GM18907 (cell line): ENCODE measurements around the gene ATF6.
"Not testable (repeated sequence)": the region's sequence is repeated elsewhere in the genome, so short reads cannot be mapped to it uniquely, and the experiment has no call there.

ENCODE experiments used
- ATAC-seq: cut with Tn5 transposase; IDR thresholded peaks from one replicate; pipeline ENCODE4 v1.9.1; 2021; ENCODE audit warnings: mild to moderate bottlenecking, moderate library complexity; ENCODE audit not compliant: unreplicated experiment

The ATF6 gene

DNA sequence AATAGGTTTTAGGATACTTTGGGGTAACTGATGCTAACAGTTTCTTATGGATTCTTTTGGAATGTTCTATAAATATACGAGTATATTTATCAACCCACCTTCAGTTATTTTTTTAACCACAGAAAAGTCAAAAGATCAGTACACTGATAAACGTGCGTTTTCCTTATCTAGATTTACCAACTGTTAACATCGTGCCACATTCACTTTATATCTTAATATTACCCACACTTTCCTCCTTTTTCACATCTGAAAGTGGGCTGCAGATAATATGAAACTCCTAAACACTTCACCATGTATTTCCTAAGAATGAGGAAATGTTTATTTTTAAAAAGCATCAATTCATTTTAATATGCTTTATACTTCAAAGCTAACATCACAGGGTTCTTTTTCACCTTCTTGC lies 7.7 kb downstream of the ATF6 start:
- no peak for ATAC-seq

DNA sequence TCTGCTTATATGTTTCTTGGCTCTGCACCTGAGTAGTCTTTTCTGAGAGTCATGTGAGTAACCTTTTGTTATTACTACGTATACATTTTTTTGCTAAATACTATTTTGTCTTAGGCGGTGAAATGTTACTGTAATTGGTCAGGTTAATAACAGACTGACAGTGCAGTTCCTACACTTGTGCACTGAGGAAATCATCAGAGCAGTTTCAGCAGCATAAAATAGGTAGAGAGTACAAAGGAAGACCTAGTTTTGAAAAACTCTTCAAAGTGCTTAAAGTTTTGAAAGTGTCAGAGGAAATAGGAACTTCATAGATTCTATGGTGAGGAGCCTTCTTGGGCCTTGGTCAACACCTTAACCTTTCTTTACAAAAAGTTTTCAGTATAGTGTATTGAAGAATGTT lies 11.1 kb downstream of the ATF6 start:
- ATAC-seq = no peak

DNA sequence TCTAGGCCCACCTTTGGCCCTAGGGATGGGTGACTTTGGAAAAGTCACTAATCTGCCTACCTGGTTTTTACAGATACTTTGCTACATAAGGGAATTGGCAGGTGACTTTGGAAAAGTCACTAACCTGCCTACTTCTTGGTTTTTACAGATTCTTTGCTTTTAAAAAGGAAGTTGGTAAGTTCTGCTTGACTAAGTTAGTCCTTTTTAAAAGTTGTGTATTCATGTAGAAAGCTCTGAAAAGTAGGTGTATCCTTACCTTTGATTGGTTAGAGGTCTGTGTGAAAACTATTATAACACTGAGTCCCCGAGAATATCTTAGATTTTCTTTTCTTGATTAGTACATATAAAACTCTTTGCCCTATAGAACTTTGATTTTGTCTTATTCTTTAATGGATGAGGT lies 12.4 kb downstream of the ATF6 start:
- no peak for ATAC-seq

DNA sequence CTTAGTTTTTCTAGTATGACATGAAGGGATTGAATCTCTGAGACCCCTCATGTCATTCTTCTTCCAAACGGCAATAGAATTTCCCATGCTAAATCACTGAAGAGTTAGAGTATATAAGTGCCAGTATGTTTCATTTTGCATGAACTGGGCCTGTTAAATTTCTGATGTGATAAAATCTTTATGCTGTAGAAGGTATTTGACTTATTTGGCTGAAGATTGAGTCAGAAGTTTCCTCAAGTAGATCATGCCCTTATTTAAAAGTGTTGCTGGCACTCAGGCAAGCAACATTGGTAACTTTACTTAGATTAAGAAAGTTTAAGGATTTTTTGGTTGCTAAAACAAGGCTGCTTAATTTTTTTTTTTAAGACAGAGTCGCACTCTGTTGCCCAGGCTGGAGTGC lies 13.3 kb downstream of the ATF6 start:
- no peak for ATAC-seq

DNA sequence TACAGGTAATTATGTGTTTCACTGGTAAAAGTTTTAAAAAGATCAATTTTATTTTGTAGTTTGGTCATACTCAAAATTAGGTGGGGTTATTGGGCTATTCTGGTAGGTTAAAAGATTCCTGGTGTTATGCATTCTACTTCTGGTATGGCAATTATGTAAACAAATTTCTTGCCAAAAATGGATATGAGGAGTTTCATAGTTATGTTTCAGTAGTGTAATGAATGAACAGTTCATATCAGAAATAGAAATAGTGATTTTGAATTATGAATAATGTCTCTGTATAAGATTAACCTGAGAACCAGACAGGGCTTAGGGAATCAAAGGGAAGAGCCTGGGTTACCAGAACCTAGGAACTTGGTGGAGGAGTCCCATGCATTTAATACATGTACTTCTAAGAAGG lies 15.9 kb downstream of the ATF6 start:
- no peak for ATAC-seq

DNA sequence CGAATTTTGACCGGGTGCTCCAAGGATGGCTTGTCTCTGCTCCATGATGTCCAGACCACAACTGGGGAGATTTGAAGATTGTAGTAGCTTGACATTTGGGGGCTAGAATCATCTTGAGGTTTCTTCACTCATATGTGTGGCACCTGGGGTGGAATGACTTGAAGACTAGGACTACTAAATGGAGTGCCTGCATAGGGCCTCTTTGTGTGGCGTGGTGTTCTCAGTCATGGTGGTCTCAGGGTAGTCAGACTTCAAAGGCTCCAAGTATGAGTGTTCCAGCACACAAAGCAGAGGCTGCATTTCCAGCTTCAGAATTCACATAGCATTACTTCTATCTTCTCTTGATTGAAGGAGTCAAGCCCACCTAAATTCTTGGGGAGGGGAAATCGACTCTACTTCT lies 16.8 kb downstream of the ATF6 start:
- no peak for ATAC-seq

DNA sequence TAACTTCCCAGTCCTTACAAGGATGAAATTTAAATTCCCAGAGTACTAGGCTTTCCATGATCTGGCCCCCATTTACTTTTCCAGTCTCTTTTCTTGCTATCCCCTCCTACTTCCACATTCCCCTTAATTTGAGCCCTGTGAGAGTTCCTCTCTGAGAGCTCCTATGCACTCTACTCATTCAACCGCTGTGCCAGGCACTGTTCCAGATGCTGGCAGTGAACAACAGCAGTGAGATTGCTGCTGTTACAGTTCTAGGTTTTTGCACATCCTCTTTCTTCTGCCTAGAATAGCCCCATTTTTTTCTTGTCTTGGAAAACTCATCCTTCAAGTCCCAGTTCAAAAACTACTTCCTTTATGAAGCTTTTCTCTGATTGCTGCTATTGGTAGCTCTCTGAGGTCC lies 18.8 kb downstream of the ATF6 start:
- no peak for ATAC-seq

DNA sequence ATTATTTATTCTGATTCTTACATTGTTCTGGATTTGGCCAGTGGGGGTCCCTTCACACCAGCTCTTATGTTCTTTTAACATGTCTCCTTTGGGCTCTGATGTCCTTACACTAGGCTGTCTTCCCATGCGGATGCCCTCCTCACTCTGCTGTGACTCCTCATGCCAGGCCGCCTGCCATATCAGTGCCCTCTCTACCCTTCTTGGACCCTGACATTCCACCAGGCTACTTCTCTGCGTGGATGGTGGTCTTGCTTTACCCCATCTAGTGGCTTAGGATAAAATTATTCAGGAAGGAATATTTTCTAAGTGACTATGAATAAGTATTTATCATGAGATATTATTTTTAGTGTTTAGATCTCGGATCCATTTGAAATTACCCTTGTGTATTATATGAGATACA lies 21.2 kb downstream of the ATF6 start:
- no peak for ATAC-seq

DNA sequence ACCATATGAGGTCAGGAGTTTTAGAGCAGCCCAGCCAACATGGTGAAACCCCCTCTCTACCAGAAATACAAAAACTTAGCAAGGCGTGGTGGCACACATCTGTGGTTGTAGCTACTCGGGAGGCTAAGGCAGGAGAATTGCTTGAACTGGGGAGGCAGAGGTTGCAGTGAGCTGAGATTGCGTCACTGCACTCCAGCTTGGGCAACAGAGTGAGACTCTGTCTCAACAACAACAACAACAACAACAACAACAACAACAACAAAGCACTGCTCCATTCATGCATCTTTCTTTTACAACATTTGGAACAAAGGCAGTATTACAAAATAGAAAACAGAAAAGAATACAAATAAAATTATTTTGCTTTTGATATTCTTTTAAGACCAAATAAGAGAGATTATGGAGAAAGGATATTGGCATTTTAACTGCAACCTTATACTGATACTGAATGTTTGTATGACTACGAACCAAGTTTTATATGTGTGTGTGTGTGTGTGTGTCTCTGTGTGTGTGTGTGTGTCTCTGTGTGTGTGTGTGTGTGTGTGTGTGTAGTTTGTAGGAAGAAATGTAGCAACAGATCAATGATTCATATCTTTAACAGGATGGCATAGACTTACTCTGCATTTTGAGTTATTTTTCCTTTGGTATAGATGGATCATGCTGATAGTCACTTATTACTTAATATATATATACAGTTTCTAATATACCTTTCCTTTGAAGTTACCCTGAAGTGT lies 24.6 kb downstream of the ATF6 start:
- no peak for ATAC-seq

DNA sequence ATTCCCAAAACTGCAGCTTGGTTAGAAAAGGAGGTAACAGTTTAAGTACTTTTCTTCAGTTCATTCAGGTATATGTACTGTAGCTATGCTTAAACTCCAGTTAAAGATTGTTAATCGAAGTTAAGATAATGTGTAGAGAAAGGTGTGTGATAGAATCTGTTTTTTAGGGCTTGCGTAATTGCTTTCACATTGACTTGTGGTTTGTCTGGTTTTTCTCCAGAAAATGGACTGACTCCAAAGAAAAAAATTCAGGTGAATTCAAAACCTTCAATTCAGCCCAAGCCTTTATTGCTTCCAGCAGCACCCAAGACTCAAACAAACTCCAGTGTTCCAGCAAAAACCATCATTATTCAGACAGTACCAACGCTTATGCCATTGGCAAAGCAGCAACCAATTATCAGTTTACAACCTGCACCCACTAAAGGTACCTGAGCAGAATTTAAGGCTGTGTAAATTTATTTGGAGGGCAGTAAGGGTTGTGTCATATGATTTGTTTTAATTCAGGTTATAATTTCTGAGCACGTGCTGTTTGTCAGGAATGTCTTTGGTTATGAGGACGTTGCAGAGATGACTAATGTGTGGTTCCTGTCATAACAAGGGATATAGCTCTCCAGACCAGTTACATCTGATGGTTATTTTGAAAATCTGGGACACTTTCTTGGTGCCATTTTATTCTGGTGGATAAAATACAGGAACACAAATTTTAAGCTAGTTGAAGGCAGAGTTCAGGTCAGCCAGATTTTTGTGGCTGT lies 26.0 kb downstream of the ATF6 start:
- ATAC-seq = no peak

DNA sequence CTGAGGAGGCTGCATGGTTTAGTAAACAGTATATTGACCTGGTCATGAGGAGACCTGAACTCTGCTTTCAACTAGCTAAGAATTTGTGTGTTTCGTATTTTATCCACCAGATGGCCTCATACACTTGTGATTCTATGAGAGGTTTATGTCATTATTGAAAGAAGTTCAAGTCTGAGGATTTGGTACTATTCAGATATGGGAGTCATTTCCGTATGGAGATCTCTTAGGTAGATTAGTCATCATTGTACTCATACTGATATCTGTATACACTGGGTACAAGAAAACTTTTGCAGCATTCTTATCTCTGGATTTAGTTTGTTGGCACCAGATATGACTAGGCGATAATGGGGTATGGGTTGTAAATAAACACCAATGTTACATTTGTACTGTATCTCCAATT lies 26.6 kb downstream of the ATF6 start:
- ATAC-seq = peak; percentile 49

DNA sequence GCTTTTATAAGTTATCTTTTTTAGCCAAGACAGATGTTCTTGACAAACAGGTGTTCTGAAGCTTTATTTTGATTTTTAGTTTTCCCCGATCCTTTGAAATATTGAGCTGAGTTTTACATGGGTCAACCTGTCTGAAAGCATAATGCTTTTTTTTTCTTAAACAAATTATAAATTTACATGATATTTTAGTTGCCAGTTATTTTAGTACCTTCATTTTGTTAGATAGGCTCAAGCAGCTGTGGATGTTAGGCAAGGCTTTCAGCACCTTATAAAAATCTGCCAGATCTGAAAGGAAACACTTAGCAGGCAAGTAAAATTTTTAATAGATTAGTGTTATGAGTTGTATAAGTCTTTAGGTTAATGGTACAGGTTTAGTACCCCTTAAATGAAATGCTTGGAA lies 33.7 kb downstream of the ATF6 start:
- no peak for ATAC-seq

DNA sequence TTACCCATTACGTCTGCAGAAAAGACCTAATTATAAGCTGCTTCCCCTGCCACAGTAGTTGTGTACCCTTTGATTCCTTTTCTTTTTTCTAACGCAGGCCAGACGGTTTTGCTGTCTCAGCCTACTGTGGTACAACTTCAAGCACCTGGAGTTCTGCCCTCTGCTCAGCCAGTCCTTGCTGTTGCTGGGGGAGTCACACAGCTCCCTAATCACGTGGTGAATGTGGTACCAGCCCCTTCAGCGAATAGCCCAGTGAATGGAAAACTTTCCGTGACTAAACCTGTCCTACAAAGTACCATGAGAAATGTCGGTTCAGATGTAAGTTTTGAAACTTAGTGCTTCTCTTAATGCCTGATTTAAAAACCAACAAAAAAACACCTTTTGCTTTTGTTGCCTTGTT lies 35.8 kb downstream of the ATF6 start:
- ATAC-seq = no peak

DNA sequence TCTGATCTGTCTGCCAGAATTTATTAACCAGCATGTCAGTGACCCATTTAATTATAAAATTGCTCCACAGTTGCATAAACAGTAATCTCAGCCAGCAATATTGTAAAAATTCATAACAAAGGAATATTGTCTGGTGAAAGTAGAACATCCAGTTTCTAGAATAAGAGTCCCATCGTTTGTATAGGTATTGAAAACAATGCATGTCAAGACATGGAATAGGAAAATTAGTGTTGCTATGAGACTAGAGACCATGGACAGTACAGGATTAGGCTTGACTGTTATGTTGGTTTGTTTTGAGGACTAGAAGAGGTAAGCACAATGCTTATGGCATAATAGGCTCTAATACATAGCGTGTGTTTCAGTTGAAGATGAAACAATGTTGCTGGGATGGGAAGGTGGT lies 37.1 kb downstream of the ATF6 start:
- ATAC-seq = no peak

DNA sequence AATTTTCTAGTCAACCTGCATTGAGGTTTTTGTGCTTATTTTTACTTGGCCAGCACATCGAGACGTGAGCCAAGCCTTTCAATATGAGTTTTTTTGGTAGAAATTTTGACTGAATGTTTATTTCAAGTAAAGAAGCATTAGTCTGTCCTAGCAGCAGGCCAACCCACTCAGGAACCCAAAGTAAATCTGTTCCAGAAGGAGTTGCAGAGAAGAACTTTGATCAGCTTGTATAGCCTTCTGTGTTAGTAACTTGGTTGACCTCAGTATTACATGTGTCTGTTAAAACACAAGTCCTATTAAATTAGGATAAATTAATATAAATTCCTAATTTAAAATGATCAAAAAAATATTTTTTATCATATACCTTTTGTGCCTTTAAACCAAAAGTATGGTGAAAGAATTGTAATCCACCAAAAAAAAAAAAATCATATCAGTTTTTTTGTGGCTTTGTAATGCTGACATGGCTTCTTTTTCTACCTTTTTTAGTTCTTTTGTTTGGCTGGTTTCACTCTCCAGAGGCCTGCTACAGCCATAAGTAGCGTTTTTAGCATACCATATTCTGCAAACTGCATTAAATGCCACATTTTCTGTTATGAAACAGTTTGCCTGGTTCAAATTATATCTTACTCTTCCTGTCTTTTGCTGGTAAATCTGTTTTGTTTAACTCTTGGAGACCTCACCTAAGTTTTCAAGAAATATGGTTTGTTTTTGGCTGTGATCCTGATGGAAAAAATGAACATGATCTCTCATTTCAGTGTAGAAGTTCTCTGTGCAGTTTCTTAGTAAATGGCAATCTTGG lies 39.5 kb downstream of the ATF6 start:
- ATAC-seq = no peak

DNA sequence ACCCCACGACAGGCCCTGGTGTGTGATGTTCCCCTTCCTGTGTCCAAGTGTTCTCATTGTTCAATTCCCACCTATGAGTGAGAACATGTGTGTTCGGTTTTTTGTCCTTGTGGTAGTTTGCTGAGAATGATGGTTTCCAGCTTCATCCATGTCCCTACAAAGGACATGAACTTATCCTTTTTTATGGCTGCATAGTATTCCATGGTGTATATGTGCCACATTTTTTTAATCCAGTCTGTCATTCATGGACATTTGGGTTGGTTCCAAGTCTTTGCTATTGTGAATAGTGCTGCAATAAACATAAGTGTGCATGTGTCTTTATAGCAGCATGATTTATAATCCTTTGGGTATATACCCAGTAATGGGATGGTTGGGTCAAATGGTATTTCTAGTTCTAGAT lies 43.1 kb downstream of the ATF6 start:
- not testable (repeated sequence) for ATAC-seq

DNA sequence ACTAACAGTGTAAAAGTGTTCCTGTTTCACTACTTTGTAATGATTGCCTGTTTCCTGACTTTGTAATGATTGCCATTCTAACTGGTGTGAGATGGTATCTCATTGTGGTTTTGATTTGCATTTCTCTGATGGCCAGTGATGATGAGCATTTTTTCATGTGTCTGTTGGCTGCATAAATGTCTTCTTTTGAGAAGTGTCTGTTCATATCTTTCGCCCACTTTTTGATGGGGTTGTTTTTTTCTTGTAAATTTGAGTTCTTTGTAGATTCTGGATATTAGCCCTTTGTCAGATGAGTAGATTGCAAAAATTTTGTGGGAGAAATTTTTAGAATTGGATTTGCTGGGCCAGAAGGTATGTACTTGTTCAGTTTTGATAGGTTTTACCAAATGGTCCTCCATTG lies 43.5 kb downstream of the ATF6 start:
- ATAC-seq = not testable (repeated sequence)

DNA sequence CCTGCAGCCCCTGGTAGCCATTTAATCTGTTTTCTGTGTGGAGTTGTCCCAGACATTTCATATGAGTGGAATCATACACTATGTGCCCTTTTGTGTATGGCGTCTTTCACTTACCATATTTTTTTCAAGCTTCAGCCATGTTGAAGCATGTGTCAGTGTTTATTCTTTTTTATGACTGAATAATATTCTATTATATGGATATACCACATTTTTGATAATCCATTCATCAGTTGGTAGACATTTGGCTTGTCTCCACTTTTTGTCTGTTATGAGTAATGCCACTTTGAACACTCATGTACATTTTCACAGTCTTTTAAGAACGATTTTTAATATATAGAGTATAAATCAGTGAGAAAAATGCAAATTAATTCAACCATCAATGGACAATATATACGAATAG lies 44.7 kb downstream of the ATF6 start:
- no peak for ATAC-seq

DNA sequence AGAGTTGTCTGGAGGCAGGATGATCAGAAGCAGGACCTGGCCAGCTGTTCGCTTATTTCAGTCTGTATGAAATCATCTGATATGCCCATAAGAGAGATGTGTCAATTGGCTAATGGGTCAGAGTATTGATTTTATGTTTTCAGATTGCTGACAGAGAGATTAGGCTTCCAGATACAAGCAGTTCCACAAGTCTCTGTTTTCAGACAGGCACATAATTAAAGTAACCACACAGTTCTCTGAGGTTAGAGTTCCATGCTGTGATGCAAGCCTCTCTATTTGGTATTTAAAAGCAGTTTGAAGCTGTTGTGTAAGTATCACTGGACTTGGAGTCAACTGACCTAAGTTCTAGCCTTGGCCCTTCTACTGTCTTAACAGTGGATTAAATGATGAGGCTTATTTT lies 50.1 kb downstream of the ATF6 start:
- no peak for ATAC-seq

DNA sequence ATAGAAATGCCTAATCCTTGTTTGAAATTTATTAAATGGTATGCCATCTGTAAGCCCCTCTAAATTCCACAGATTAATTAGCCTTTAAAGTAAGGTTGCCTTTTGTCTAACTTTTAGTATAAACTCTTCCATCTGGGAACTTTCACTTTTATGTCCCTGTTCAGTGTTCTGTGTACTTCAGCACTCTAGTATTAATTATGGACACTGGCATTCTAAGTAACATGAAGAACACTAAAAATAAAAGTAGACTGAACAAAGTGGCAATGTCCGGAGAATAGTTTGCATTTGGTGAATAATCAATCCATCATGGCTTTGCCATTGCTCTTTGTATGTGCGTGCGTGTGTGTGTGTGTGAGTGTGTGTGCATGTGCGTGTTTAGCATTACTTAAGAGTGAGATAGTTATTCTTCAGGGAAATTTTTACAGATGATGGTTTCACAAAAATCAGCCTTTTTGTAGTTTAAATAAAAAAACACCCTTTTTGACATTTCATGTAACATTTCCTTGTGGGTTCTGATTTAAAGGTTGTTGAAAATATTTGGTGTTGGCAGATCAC lies 51.1 kb downstream of the ATF6 start:
- no peak for ATAC-seq

DNA sequence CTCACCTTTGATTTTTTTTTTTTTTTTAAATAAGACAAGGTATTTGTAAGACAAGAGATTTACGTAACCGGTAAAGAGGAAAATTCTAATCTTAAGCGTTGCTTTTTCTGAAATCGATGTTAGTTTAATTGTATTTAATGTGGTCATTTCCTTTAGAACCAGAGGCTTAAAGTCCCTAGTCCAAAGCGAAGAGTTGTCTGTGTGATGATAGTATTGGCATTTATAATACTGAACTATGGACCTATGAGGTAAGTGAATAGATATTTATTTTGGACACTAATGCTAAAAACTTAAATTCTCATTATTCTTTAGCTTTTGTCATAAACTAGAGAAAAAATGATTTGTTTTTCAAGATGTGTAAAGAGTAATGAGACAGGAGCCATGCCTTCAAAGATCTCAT lies 54.8 kb downstream of the ATF6 start:
- no peak for ATAC-seq

DNA sequence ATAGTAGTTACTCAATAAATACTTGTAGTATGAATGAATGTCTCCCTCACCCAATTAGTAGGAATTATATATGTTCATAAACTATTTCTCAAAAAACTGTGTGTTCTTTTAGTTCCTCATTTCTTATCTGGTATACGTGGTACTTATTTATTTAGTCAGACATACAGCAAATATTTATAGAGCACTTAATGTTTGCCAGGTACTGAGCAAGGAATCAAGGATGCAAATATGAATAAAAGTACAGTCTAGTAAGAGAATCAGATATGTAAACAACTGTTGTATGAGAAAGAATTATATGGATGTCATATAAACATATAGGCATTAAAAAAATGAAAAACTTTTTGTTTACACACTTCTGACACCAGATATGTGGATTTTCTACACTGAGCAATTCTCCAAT lies 58.5 kb downstream of the ATF6 start:
- ATAC-seq = no peak
